Measurements from ENCODE around the gene AFAP1.

- TF ChIP-seq CTCF (conservative IDR thresholded peaks at IDR 0.05; ENCODE audit: low read depth, low read length) = no peak
- no peak for TF ChIP-seq EZH2 (IDR thresholded peaks at IDR 0.05; ENCODE audit: low read length, unreplicated experiment)
Measured at GRCh38 chr4:7808752-7809151, 130.9 kb downstream of the AFAP1 start.
